GM19467 (cell line): ENCODE measurements around the gene DIDO1.

ENCODE experiments used
- ATAC-seq: cut with Tn5 transposase; IDR thresholded peaks from one replicate; pipeline ENCODE4 v1.9.1; 2021; ENCODE audit warnings: mild to moderate bottlenecking, moderate library complexity; ENCODE audit not compliant: unreplicated experiment

The DIDO1 gene

DNA sequence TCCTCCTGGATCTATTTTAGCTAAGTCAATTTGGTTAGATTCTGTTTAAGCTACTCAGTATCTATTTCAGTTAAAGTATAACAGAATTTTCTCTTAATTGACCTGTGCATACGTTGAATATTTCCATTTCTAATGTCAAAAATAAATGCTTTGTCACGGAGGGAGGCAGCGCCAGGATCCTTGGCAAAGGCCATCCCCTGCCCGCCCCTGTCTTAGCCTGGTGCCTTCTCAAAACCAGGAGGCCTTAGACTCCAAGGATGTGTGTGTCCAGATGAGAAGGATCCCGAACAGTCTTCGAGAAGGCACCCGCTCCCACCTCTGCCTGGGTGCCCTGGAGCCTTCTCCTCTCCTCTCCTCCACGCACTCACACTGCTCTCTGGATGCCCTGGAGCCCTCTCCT lies 87.0 kb downstream of the DIDO1 start:
- no peak for ATAC-seq

DNA sequence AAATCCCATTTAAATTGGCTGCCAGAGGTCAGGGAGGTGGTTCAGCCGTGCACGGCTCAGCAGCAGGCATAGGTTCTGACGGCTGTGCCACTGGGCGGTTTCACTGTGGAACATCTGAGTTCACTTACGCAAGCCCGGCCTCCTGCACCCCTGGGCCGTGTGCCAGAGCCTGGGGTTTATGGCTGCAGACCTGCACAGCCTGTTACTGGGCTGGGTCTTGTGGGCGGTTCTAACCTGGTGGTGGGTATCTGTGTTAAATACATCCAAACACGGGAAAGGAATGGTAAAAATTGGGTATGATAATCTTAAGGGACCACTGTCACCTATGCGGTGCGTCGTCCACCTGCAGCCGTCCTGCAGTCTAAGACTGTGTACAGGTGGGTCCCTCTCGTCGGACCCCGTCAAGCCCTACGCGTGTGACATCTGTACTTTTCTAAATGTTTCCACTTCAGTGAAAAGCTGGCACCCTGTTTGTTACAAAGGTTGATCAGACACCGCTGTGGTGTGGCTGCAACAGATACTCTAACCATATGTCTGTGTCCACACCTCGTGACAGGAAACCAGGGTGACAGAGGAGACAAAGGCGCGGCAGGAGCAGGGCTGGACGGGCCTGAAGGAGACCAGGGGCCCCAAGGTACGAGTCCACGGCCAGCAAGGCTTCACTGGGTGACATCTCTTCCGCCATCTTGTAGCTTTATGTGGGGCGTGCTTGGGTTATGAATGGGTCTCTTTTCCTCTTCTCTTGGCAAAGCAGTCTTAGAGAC lies 88.0 kb downstream of the DIDO1 start:
- peak; percentile 64 for ATAC-seq

DNA sequence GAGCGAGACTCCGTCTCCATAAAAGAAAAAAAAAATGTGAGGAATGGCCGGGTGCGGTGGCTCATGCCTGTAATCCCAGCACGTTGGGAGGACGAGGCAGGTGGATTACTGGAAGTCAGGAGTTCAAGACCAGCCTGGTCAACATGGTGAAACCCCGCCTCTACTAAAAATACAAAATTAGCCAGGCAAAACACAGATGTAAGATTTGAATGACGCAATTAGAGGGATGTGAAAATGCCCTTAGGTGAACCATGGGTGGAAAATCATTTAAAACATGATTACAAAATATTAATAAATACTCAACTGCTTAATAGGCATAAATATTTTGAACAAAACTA lies 88.5 kb downstream of the DIDO1 start:
- no peak for ATAC-seq

DNA sequence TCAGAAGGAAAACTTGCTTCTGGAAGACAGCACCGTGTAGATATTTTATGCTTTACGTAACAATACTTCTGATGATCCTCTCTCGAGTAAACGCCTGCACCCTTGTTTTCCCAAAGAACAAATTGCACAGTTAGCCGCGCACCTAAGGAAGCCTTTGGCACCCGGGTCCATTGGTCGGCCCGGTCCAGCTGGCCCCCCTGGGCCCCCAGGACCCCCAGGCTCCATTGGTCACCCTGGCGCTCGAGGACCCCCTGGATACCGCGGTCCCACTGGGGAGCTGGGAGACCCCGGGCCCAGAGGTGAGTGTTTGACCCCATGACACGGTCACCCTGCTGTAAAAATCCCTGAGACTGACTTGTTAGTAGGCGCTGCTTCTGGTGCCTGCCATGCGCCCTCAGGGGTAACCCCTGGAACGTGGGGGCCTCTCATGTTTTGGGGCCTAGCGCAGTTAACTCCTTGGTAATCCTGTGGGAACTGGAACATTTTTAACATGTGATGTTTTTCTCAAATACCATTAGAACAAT lies 89.3 kb downstream of the DIDO1 start:
- ATAC-seq: no peak

DNA sequence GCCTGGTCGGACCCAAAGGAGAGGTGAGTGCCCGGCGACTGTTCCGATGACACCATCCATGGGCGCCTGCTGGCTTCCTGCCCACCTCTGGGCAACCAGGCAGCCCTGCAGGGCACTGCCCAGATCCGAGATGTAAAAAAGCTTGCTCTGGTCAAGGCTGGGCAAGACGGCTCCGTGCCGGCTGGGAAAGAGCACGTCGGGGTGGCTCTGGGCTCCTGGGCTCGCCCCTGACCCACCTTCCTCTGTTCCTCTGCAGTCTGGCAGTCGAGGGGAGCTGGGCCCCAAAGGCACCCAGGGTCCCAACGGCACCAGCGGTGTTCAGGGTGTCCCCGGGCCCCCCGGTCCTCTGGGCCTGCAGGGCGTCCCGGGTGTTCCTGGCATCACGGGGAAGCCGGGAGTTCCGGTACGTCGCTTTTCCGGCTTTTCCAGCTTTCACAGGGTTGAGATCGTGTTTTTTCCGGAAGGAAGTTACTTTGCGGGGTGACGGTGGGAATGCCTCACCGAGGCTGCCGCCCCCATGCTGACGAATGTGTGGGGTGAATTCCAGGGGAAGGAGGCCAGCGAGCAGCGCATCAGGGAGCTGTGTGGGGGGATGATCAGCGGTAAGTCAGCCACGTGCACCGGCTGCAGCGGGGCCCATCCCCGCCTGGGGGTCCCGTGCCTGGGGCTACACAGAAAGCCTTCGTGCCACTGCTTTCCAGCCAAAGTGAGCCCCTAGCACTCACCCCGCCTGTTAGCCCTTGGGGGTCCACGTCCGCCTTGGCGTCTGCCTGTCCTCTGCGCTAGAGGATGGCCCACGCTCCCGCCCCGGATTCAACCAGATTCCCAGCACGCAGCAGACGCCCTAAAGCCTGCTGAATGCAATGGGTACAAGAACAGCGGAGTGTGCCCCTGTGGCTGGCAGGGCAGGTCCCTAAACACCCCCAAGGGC lies 90.1 kb downstream of the DIDO1 start:
- no peak for ATAC-seq

DNA sequence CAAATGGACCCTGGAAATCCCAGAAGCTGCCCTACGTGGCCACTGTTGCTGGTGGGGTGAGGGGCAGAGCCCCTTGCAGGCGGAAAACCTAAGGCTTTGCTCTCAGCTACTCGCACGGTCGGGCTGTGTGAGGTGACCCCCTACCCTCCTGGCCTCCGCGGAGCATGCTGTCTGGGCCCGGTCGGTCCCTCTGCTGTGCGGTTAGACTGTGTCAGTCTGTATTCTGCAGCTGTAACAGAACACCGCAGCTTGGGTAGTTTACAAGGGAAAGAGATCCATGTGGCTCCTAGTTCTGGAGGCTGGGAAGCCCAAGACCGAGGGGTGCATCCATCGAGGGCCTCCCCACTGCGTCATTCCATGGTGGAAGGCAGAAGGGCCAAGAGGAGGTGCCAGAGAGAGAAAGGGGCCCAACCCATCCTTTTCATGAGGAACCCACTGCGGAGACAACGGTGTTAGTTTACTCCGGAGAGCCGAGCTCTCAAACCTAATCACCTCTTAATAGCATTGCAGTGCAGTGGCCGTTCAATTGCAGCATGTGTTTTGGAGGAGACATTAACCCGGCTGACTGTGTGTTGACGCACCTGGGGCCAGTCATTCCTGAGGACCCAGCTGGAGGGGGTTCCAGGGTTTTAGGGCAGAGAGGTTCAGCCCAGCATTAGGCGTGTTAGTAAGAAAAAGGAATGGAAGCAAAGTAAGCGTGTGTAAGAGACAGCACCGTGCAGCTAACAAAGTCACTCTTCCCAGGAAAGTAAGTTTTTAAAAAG lies 91.2 kb downstream of the DIDO1 start:
- ATAC-seq: no peak

DNA sequence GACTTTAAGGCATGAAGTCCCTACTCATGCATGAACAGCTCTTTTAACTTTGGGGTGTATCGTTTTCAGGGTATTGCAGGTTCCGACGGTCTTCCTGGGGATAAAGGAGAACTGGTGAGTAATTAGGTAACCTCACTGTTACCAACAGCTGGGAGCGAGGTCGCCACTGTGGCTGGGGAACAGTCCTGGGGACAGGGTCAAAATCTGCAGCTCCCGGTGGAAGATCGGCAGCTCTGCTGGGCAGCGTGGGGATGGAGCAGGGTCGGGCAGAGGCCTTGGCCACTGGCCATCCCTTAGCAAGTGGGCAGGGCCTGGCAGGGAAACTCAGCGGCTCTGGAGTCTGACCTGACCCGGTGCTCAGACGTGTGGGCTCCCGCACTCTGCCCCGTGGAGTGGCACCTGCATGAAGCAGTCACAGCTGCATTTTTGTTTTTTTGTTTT lies 93.3 kb downstream of the DIDO1 start:
- ATAC-seq: no peak

DNA sequence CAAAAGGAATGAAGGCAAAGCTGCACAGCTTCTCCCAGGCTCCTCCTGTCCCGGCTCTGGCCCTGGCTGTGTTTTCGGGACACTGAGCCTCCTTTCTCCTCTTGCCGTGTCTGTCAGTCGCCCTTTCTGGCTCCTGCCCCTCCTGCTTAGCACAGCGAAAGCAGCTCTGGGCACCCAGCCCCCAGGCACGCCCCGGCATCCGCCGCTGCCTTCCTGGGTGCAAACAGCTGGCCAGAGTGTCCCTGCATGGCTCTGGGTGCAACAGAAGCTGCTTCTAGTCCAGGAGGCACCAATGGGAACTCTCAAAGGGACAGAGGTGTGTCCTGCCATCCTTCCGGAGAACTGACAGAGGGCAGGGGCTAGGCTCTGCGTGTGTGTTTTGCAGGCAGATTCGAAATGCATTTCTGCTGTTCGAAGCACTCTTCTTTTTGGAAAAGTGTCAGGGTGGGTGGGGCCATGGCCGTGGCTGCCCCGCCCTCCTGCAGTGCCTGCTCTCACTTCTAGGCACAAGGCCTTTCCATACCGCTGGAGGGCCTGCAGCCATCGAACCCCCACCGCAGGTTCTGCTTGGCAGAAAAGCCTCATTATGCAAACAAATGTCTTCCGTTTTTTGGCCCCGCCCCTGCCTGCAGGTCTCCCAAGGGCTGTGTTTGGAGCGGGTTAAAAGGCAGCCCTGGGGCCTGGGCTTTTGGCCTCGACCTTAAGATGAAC lies 93.9 kb downstream of the DIDO1 start:
- no peak for ATAC-seq

DNA sequence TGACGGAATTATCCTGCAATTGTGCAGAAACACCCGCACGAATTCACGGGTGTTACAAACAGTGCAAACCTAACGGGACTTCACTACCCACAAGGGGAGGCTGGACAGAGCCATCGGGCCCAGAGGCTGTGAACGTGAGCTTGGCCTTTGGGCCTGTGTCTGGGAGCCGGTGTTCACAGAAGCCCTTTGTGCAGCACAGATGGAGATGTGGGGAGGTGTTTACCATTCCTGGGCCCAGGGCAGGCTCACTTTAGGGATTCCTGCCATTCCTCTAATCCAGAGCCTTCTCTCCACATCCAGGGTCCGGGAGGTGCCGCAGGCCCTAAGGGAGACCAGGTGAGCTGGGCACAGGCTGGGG lies 94.5 kb downstream of the DIDO1 start:
- no peak for ATAC-seq

DNA sequence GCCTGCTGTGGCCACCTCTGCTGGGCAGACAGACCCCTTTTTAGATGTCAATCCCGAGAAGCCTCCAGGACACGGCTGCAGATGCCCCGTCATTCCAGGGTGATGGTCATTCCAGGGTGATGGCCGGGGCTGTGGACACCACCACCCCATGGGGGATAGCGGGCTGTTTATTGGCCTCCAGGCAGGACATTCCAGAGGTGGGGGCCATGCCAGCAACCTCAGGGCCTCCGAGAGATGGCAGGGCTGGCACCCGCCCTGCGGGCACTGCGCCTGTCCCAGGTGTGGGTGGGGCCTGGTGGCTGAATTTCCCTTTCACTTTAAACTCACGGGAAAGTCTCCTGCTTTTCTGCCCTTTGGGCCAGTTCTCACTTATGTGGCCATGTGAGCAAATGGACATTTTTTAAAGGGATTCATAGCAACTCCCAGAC lies 94.9 kb downstream of the DIDO1 start:
- no peak for ATAC-seq

DNA sequence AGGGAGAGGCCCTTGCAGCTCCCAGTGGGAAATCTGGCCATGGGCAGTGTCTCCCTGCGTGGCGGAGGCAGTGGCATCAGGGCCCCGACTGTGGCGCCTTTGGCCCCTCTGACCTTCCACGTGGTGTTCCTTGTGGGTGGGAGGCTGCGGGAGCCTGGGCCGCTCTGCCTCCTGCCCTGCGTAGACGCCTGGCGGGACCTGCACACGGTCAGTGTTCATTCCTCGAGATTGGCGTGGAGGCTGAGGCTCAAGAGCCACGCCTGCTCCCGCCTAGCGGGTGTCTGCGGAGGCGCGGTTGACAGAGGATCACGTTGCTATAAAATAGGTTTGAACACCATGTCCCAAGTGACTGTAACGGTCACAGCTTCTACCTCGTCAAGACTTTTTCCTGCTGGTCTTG lies 95.5 kb downstream of the DIDO1 start:
- no peak for ATAC-seq

DNA sequence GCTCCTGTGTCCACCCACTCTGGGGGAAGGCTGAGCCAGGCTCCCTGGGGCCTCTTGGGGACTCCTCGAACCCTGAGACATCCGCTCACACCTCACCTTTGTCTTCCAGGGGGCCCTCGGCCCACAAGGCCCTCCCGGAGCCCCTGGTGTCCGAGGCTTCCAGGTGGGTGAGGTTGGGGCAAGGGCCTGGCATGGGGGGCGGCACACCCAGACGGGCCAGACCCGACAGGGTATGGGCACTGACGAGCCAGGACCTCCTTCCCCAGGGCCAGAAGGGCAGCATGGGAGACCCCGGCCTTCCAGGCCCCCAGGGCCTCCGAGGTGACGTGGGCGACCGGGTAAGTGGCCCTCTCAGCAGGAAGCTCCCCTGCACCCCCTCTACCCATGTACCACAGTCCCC lies 96.1 kb downstream of the DIDO1 start:
- ATAC-seq: no peak

DNA sequence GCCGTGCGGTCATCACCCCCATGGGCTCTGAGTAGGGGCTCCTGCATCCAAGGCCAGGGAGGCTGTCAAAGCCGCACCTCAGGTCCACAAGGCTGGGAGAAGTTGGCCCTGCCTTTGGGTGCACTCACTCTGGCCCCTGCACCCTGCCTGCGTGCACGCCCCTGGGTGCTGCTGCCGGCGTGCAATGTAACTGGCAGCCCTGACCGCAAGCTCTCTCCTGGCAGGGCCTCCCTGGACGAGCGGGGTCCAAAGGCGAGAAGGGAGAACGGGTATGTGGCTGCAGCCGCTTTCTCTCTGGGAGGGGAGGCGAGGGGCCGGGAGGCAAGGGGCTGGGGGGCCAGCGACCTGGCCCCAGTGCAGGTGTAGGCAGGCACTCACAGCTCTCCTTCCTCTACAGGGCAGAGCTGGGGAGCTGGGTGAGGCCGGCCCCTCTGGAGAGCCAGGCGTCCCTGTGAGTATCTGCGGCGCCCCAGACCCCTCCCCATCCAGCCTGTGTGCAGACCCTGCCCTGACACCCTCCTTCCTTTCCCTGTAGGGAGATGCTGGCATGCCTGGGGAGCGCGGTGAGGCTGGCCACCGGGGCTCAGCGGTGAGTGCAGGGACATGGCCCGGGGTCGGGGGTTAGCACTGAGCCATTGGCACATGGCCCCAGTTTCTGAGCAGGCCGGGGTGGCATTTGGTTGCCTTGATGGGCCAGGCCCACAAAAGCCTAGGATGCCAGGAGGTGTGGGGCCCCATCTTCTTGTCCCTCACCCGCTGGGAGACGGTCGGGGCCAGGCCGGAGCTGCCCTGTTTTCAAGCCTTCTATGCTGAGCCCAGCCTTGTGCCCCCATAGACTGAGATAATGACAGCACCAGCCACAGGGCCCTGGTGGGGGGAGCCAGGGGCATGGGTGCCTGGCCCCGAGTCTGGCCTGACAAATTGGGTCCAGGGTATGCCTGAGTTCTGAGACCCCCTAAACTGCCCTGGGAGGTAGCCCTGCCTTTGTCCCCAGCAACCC lies 96.8 kb downstream of the DIDO1 start:
- ATAC-seq: no peak

DNA sequence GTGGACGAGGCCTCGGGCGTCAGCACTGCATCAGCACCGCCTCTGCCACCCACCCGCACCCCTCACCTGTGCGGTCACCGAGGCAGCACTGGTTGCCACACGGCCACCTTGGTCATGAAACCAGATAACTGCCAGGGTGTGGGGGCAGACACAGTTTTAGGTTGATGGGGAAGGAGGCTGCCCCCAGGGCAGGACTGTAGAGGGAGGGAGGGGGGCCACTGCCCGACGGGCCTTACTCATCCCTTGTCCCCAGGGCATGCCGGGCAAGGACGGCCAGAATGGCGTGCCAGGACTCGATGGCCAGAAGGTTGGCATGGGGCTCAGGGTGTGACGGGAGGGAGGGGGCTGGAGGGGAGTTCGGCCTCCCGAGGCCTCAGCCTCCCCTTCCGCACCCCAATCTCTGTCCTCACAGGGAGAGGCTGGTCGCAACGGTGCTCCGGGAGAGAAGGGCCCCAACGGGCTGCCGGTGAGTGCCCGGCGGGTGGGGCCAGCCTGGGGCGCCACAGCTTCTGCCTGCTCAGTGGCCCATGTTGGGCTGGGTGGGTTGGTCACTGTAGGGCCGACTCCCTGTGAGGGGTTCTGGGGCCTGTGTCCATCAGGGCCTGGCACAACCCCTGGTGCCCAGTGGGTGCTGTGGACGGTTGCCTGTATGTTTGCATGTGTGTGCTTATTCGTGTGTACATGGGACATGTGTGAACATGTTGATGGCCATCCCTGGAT lies 97.6 kb downstream of the DIDO1 start:
- ATAC-seq: no peak

DNA sequence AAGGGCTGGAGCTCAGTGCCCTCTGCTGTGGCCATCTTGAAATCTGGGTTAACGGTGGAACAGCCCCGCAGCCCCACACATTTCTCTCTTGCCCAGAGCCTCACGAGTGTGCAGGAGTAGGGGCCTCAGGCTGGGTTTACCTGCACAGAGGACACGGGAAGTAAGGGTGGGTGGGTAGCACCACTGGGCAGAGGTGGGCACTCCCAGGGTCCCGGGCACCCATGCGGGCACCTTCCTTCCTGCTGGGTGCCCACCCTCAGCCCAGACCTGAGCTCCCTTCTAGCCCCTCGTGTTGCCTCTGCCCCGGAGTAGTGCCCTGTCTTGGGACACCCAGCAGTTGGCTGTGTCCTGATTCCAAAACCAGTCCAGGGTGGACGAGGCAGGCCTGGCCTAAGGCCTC lies 98.3 kb downstream of the DIDO1 start:
- ATAC-seq: no peak
